Loucy (cell line): ENCODE results near the gene CEP170.

Experiments used
- H2AFZ ChIP-seq: fragments of 200-600 bp; sonication (generic); 2 replicates; pipeline ENCODE4 v1.6.0; 2016; ENCODE audit warnings: antibody characterized with exemption, mild to moderate bottlenecking, low read length, moderate library complexity
- H3F3A ChIP-seq: fragments of 200-600 bp; 2 replicates; pipeline ENCODE4 v1.6.0; 2016; ENCODE audit warnings: antibody characterized with exemption, low read depth, mild to moderate bottlenecking
- H3K27me3 ChIP-seq: fragments of 200-600 bp; sonication (generic); 2 replicates; pipeline ENCODE4 v1.6.1; 2014; ENCODE audit warnings: low read length, mild to moderate bottlenecking; ENCODE audit not compliant: insufficient read depth, poor library complexity, severe bottlenecking
- H3K36me3 ChIP-seq: fragments of 200-600 bp; sonication (generic); 2 replicates; pipeline ENCODE4 v1.6.1; 2016; ENCODE audit warnings: low read length; ENCODE audit not compliant: insufficient read depth
- H3K4me1 ChIP-seq: fragments of 200-600 bp; sonication (generic); 2 replicates; pipeline ENCODE4 v1.5.1; 2014; ENCODE audit warnings: low read length, mild to moderate bottlenecking; ENCODE audit not compliant: insufficient read depth, poor library complexity, severe bottlenecking
- H3K4me2 ChIP-seq: fragments of 200-600 bp; sonication (generic); 2 replicates; pipeline ENCODE4 v1.6.0; 2014; ENCODE audit warnings: antibody characterized with exemption, low read length, low read depth, mild to moderate bottlenecking; ENCODE audit not compliant: poor library complexity, severe bottlenecking
- H3K4me3 ChIP-seq: fragments of 200-600 bp; sonication (generic); 2 replicates; pipeline ENCODE4 v1.5.1; 2014; ENCODE audit warnings: low read length, mild to moderate bottlenecking, mixed read lengths; ENCODE audit not compliant: poor library complexity, severe bottlenecking
- H3K79me2 ChIP-seq: fragments of 200-600 bp; sonication (generic); 2 replicates; pipeline ENCODE4 v1.6.1; 2014; ENCODE audit warnings: low read length; ENCODE audit not compliant: insufficient read depth
- H3K9ac ChIP-seq: fragments of 200-600 bp; sonication (generic); 2 replicates; pipeline ENCODE4 v1.6.0; 2014; ENCODE audit warnings: mild to moderate bottlenecking, low read depth, low read length, moderate library complexity; ENCODE audit not compliant: poor library complexity, severe bottlenecking
- H3K9me2 ChIP-seq: fragments of 200-600 bp; sonication (generic); replicated peaks from 2 replicates; pipeline ENCODE4 v1.6.1; 2016; ENCODE audit warnings: low read depth, low read length, mixed read lengths
- H3K9me3 ChIP-seq: fragments of 200-600 bp; sonication (generic); 2 replicates; pipeline ENCODE4 v1.6.1; 2014; ENCODE audit warnings: mild to moderate bottlenecking, antibody characterized with exemption, low read length, low read depth; ENCODE audit not compliant: insufficient read depth
- H4K20me1 ChIP-seq: fragments of 200-600 bp; sonication (generic); 2 replicates; pipeline ENCODE4 v1.6.0; 2014; ENCODE audit warnings: antibody characterized with exemption, low read length, mild to moderate bottlenecking; ENCODE audit not compliant: insufficient read depth, poor library complexity, severe bottlenecking
- EZH2phosphoT487 ChIP-seq: fragments of 200-600 bp; IDR thresholded peaks from 2 replicates; pipeline ENCODE4 v1.6.1; 2018; ENCODE audit warnings: antibody characterized with exemption, mild to moderate bottlenecking, moderate library complexity, borderline replicate concordance
- TF ChIP-seq, protein P1 (sequence below): fragments of 200-600 bp; sonication (generic); conservative IDR thresholded peaks from 2 replicates; pipeline ENCODE4 v1.5.1; 2014; ENCODE audit warnings: mild to moderate bottlenecking, antibody characterized with exemption, low read length

The CEP170 gene

GRCh38 chr1:243227622-243228021 lies 27.5 kb downstream of the CEP170 start:
- H3K9me2 ChIP-seq: no peaks in the 10 kb centered on the region
- peaks cover 88% of the 10 kb centered on the region for H3K79me2 ChIP-seq
- no peaks in the 10 kb centered on the region for H3K27me3 ChIP-seq
- peaks cover 13% of the 10 kb centered on the region; the same call in 1 of the 2 replicates for H3K9me3 ChIP-seq
- H3K4me3 ChIP-seq: no peak overlapping the region
- H3K36me3 ChIP-seq: peaks cover 34% of the 10 kb centered on the region
- no peaks in the 10 kb centered on the region for H3F3A ChIP-seq
- peaks cover 56% of the 10 kb centered on the region for H4K20me1 ChIP-seq
- no peak overlapping the region for H2AFZ ChIP-seq
- no peak overlapping the region for H3K9ac ChIP-seq
- TF ChIP-seq, protein P1, sequence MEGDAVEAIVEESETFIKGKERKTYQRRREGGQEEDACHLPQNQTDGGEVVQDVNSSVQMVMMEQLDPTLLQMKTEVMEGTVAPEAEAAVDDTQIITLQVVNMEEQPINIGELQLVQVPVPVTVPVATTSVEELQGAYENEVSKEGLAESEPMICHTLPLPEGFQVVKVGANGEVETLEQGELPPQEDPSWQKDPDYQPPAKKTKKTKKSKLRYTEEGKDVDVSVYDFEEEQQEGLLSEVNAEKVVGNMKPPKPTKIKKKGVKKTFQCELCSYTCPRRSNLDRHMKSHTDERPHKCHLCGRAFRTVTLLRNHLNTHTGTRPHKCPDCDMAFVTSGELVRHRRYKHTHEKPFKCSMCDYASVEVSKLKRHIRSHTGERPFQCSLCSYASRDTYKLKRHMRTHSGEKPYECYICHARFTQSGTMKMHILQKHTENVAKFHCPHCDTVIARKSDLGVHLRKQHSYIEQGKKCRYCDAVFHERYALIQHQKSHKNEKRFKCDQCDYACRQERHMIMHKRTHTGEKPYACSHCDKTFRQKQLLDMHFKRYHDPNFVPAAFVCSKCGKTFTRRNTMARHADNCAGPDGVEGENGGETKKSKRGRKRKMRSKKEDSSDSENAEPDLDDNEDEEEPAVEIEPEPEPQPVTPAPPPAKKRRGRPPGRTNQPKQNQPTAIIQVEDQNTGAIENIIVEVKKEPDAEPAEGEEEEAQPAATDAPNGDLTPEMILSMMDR: no peak
- no peak for TF ChIP-seq EZH2phosphoT487
- no peaks in the 10 kb centered on the region for H3K4me1 ChIP-seq
- H3K4me2 ChIP-seq: no peak overlapping the region

- Histone ChIP-seq H3K9me3 (no peaks in the 10 kb centered on the region), H2AFZ (no peak overlapping the region), H3K36me3 (peaks cover 75% of the 10 kb centered on the region), H3K79me2 (peaks cover 36% of the 10 kb centered on the region; the same call in 1 of the 2 replicates), H3K27me3 (no peaks in the 10 kb centered on the region), H3K4me2 (no peak overlapping the region), H3K4me1 (no peaks in the 10 kb centered on the region), H3K9ac (no peak overlapping the region), H3K9me2 (no peaks in the 10 kb centered on the region), H4K20me1 (peaks cover 19% of the 10 kb centered on the region), H3F3A (no peaks in the 10 kb centered on the region), H3K4me3 (no peak overlapping the region)
- no peak for TF ChIP-seq EZH2phosphoT487
- TF ChIP-seq, protein P1: no peak
Observed at GRCh38 chr1:243218059-243218458, 37.0 kb downstream of the CEP170 start.

DNA sequence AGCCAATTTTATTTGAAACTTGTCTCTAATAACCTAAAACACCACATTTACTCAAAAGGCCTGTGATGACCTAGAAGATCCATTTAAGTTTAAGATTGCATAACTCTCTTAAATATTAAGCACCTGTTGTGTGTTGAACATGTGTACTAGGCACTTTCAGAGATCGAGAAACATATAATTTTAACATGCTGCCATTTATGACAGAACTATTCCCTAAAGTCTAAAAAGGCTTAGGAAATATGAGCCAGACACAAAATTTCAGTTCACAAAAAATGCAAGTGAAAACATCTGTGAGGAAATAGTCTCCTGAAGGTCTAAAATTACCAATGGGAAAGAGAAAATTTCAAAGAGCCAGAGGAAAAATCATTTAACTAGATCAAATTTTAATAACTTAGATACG lies 37.7 kb downstream of the CEP170 start:
- H3K9me2 ChIP-seq: no peaks in the 10 kb centered on the region
- no peaks in the 10 kb centered on the region for H3K9me3 ChIP-seq
- H3K9ac ChIP-seq: no peak overlapping the region
- no peaks in the 10 kb centered on the region for H3K27me3 ChIP-seq
- TF ChIP-seq, protein P1: no peak
- no peak for TF ChIP-seq EZH2phosphoT487
- no peak overlapping the region for H3K4me3 ChIP-seq
- H3K4me2 ChIP-seq: no peak overlapping the region
- H2AFZ ChIP-seq: no peak overlapping the region
- H3F3A ChIP-seq: no peaks in the 10 kb centered on the region
- H3K79me2 ChIP-seq: peaks cover 30% of the 10 kb centered on the region; the same call in 1 of the 2 replicates
- H3K4me1 ChIP-seq: no peaks in the 10 kb centered on the region
- H3K36me3 ChIP-seq: peaks cover 70% of the 10 kb centered on the region
- peaks cover 12% of the 10 kb centered on the region for H4K20me1 ChIP-seq
